B cell (primary cell): ENCODE data around the gene PARVB. TPM values are rescaled to one million over a fixed set of nuclear protein-coding genes. Genes with fewer than 3 reads are reported as not detected.

Experiments
- ATAC-seq: fragments of 200-7000 bp; cut with Tn5 transposase; one replicate; pipeline ENCODE4 v1.10.0; 2021; ENCODE audit warnings: low read depth, mild to moderate bottlenecking, moderate number of reproducible peaks, moderate library complexity
- CTCF ChIA-PET: fragments of 350-600 bp; sonication (Branson Sonifier 250); formaldehyde crosslinking; loops from one replicate; lab custom pipeline; 2021; ENCODE audit warnings: antibody characterized with exemption, inconsistent platforms; lab: Charles Lee
- POLR2A ChIA-PET: fragments of 350-600 bp; sonication (Branson Sonifier 250); formaldehyde crosslinking; loops from one replicate; lab custom pipeline; 2021; ENCODE audit warnings: antibody characterized with exemption; lab: Charles Lee
- DNase-seq: peaks from one replicate; pipeline ENCODE4 v3.0.0; 2013
- H2AFZ ChIP-seq: 2 replicates; pipeline ENCODE4 v1.6.1; 2012; ENCODE audit warnings: mild to moderate bottlenecking, low read depth, low read length; ENCODE audit not compliant: insufficient read depth, poor library complexity, severe bottlenecking
- H3K27ac ChIP-seq, 2 donors: 1 replicate in 1 of 2; 2 replicates in 1 of 2; pipeline ENCODE4 v1.5.1; 2012 to 2013; ENCODE audit warnings: low read length in 2 of 2, mild to moderate bottlenecking in 2 of 2, moderate library complexity in 1 of 2
- H3K27me3 ChIP-seq, 4 experiments: fragments of 200-600 bp in 1 of 4; sonication (generic) in 1 of 4; replicated peaks in 1 of 4; 1 replicate in 2 of 4; 2 replicates in 2 of 4; pipeline versions ENCODE4 v1.6.1 to v1.7.0; 2013 to 2016; ENCODE audit warnings: low read length in 3 of 4, mild to moderate bottlenecking in 2 of 4, mixed read lengths in 1 of 4, moderate library complexity in 1 of 4; ENCODE audit not compliant: insufficient read depth in 4 of 4, control insufficient read depth in 3 of 4; ENCODE audit errors: control extremely low read depth in 1 of 4
- H3K36me3 ChIP-seq, 2 experiments: replicated peaks in 1 of 2; 1 replicate in 1 of 2; 2 replicates in 1 of 2; pipeline versions ENCODE4 v1.6.1 to v1.7.1; 2013; ENCODE audit warnings: low read length in 1 of 2; ENCODE audit not compliant: insufficient read depth in 2 of 2, control insufficient read depth in 1 of 2; ENCODE audit errors: control extremely low read depth in 1 of 2, extremely low read depth in 1 of 2
- H3K4me1 ChIP-seq, 2 donors: fragments of 200-600 bp in 1 of 2; sonication (generic) in 1 of 2; 1 replicate in 1 of 2; 2 replicates in 1 of 2; pipeline versions ENCODE4 v1.5.1 to v1.6.1; 2013 to 2017; ENCODE audit warnings: low read length in 2 of 2; ENCODE audit not compliant: control insufficient read depth in 2 of 2, insufficient read depth in 2 of 2
- H3K4me2 ChIP-seq: replicated peaks from 2 replicates; pipeline ENCODE3; 2012; ENCODE audit warnings: mild to moderate bottlenecking, low read depth, low read length; ENCODE audit not compliant: poor library complexity, severe bottlenecking
- H3K4me3 ChIP-seq, 5 experiments: fragments of 200-600 bp in 1 of 5; sonication (generic) in 1 of 5; 1 replicate in 3 of 5; 2 replicates in 2 of 5; pipeline versions ENCODE4 v1.5.1 to v1.7.0; 2011 to 2016; ENCODE audit warnings: low read length in 4 of 5, mild to moderate bottlenecking in 4 of 5, low read depth in 2 of 5, control low read depth in 1 of 5, moderate library complexity in 1 of 5; ENCODE audit not compliant: insufficient read depth in 1 of 5; ENCODE audit errors: control extremely low read depth in 1 of 5, extremely low read depth in 1 of 5
- H3K79me2 ChIP-seq: fragments of 200-600 bp; sonication (generic); one replicate; pipeline ENCODE4 v1.6.0; 2016; ENCODE audit warnings: low read length; ENCODE audit not compliant: control insufficient read depth, insufficient read depth
- H3K9ac ChIP-seq: fragments of 200-600 bp; sonication (generic); 2 replicates; pipeline ENCODE4 v1.6.1; 2017; ENCODE audit warnings: mild to moderate bottlenecking, low read length, moderate library complexity
- H3K9me3 ChIP-seq, 3 donors: one replicate each; pipeline versions ENCODE4 v1.6.1 to v1.7.1; 2013; ENCODE audit warnings: low read length in 2 of 3; ENCODE audit not compliant: control insufficient read depth in 2 of 3, insufficient read depth in 1 of 3; ENCODE audit errors: control extremely low read depth in 1 of 3
- H4K20me1 ChIP-seq: 2 replicates; pipeline ENCODE4 v1.6.0; 2012; ENCODE audit warnings: mild to moderate bottlenecking, low read length; ENCODE audit not compliant: insufficient read depth, control insufficient read depth, poor library complexity, severe bottlenecking
- H3K27ac Mint-ChIP-seq: one replicate; pipeline ENCODE4 v1.8.0; 2021; ENCODE audit warnings: mixed read lengths
- H3K27me3 Mint-ChIP-seq: one replicate; pipeline ENCODE4 v1.8.0; 2021; ENCODE audit warnings: mixed read lengths
- H3K4me1 Mint-ChIP-seq: one replicate; pipeline ENCODE4 v1.8.0; 2021; ENCODE audit warnings: mixed read lengths
- H3K4me3 Mint-ChIP-seq: one replicate; pipeline ENCODE4 v1.8.0; 2021; ENCODE audit warnings: mixed read lengths
- H3K9me3 Mint-ChIP-seq: one replicate; pipeline ENCODE4 v1.8.0; 2022; ENCODE audit warnings: mixed read lengths; ENCODE audit not compliant: insufficient read depth
- CTCF ChIP-seq: fragments of 200-600 bp; IDR thresholded peaks from one replicate; pipeline ENCODE4 v1.8.0; 2022; ENCODE audit warnings: antibody characterized with exemption, mild to moderate bottlenecking
- EZH2 ChIP-seq: IDR thresholded peaks from 2 replicates; pipeline ENCODE4 v1.6.1; 2012; ENCODE audit warnings: borderline replicate concordance, low read depth, mild to moderate bottlenecking, moderate library complexity, low read length; ENCODE audit not compliant: insufficient read depth, poor library complexity, severe bottlenecking
- WGBS: methylation state at CpG from one replicate; pipeline ENCODE4 v1.1.5; 2013; ENCODE audit warnings: missing lambda C conversion rate; ENCODE audit not compliant: insufficient coverage; 5-methylcytosine and 5-hydroxymethylcytosine counted together
- intact Hi-C: fragments of 100-400 bp; cut with micrococcal nuclease; formaldehyde crosslinking; loops from one replicate; pipeline ENCODE4 v1.10.0; 2022
- polyA plus RNA-seq: library from polyadenylated mRNA; depleted of rRNA; stranded (reverse); fragments of >200 nt; gene quantifications from 2 replicates; pipeline ENCODE4 v1.2.3, GENCODE V29; 2012
- total RNA-seq, 2 donors: library from RNA; stranded (reverse); fragments of 120-200 nt in 1 of 2; gene quantifications; 1 replicate in 1 of 2; 2 replicates in 1 of 2; pipeline versions ENCODE4 v1.2.3 to v1.2.4, GENCODE V29; 2013 to 2022

Gene PARVB
- total and polyA plus RNA-seq, 2 donors (not counting 1 experiment from before 2014, with no cell fraction given), result 48.0 to 49.4 TPM

GRCh38 chr22:44019846-44020245, 4.3 kb upstream of the PARVB start:
- Histone ChIP-seq H3K79me2 (no peaks in the 10 kb centered on the region), H4K20me1 (no peaks in the 10 kb centered on the region), H3K9ac (no peak overlapping the region), H3K36me3 (no peaks in the 10 kb centered on the region), H3K9me3 (no peaks in the 10 kb centered on the region), H3K27ac (no peak overlapping the region), H3K4me3 (no peak overlapping the region), H3K4me2 (no peak overlapping the region), H3K27me3 (no peaks in the 10 kb centered on the region), H2AFZ (no peak overlapping the region), H3K4me1 (peaks cover 12 to 19% of the 10 kb centered on the region in 2 donors)
- no peak overlapping the region for H3K27ac Mint-ChIP-seq
- WGBS, result 100% methylated on average over 5 of the region's 5 CpGs
- peaks cover 29% of the 10 kb centered on the region for H3K4me1 Mint-ChIP-seq
- no peaks in the 10 kb centered on the region for H3K9me3 Mint-ChIP-seq
- no peak overlapping the region for H3K4me3 Mint-ChIP-seq
- DNase-seq (no peak), ATAC-seq (no peak)
- ChIA-PET POLR2A (no interaction called here), CTCF (interaction anchor here (1.9 kb wide), 1 partner anchor 26 kb away, joined by 10 read pairs; no protein-coding TSS in a partner anchor)
- intact Hi-C loops, result no loop called here
- H3K27me3 Mint-ChIP-seq, result no peaks in the 10 kb centered on the region
- TF ChIP-seq CTCF, result no peak

- Histone ChIP-seq H3K4me3 (no peak overlapping the region), H3K27me3 (no peaks in the 10 kb centered on the region), H3K27ac (no peak overlapping the region), H3K4me2 (no peak overlapping the region), H2AFZ (no peak overlapping the region), H3K79me2 (peaks cover 8% of the 10 kb centered on the region), H4K20me1 (no peaks in the 10 kb centered on the region), H3K9ac (no peak overlapping the region), H3K36me3 (no peaks in the 10 kb centered on the region), H3K4me1 (peaks cover 22 to 30% of the 10 kb centered on the region in 2 donors), H3K9me3 (no peaks in the 10 kb centered on the region)
- ChIA-PET CTCF (interaction anchor here (1.9 kb wide), 1 partner anchor 27 kb away, joined by 10 read pairs; no protein-coding TSS in a partner anchor), POLR2A (no interaction called here)
- DNase-seq (no peak), ATAC-seq (no peak)
- 100% methylated on average over 5 of the region's 8 CpGs for WGBS
- TF ChIP-seq EZH2, result no peak
- no peak for TF ChIP-seq CTCF
- intact Hi-C loops, result no loop called here
- no peak overlapping the region for H3K4me3 Mint-ChIP-seq
- H3K9me3 Mint-ChIP-seq, result no peaks in the 10 kb centered on the region
- H3K27ac Mint-ChIP-seq, result no peak overlapping the region
- no peaks in the 10 kb centered on the region for H3K27me3 Mint-ChIP-seq
- H3K4me1 Mint-ChIP-seq, result peaks cover 38% of the 10 kb centered on the region
Observed at GRCh38 chr22:44020981-44021380, 3.1 kb upstream of the PARVB start.
